ENCODE results near the gene CLIC2.
"Not testable (repeated sequence)": the region's sequence is repeated elsewhere in the genome, so short reads cannot be mapped to it uniquely, and the experiment has no call there.

The CLIC2 gene

GRCh38 chrX:155313766-155314165, 20.6 kb downstream of the CLIC2 start:
- Histone ChIP-seq H3K4me1 (ENCODE audit: insufficient read depth, poor library complexity, severe bottlenecking) (no peaks in the 10 kb centered on the region), H3K36me3 (ENCODE audit: low read depth) (no peaks in the 10 kb centered on the region), H3K27ac (ENCODE audit: poor library complexity, severe bottlenecking) (no peak overlapping the region), H3K9me3 (ENCODE audit: severe bottlenecking) (no peaks in the 10 kb centered on the region), H3K27me3 (ENCODE audit: insufficient read depth, poor library complexity, severe bottlenecking) (no peaks in the 10 kb centered on the region), H3K4me3 (ENCODE audit: severe bottlenecking) (no peak overlapping the region)
- TF ChIP-seq CTCF (IDR thresholded peaks at IDR 0.05; ENCODE audit: poor library complexity, severe bottlenecking): no peak
- ATAC-seq (ENCODE audit: low read depth) (no peak), DNase-seq (ENCODE audit: low spot score) (no peak)

GRCh38 chrX:155293771-155294170, 40.6 kb downstream of the CLIC2 start:
- Histone ChIP-seq H3K27ac (ENCODE audit: poor library complexity, severe bottlenecking) (no peak overlapping the region), H3K9me3 (ENCODE audit: severe bottlenecking) (no peaks in the 10 kb centered on the region), H3K4me1 (ENCODE audit: insufficient read depth, poor library complexity, severe bottlenecking) (no peaks in the 10 kb centered on the region), H3K27me3 (ENCODE audit: insufficient read depth, poor library complexity, severe bottlenecking) (no peaks in the 10 kb centered on the region), H3K4me3 (ENCODE audit: severe bottlenecking) (no peak overlapping the region), H3K36me3 (ENCODE audit: low read depth) (no peaks in the 10 kb centered on the region)
- DNase-seq (ENCODE audit: low spot score) (no peak), ATAC-seq (ENCODE audit: low read depth) (no peak)
- TF ChIP-seq CTCF (IDR thresholded peaks at IDR 0.05; ENCODE audit: poor library complexity, severe bottlenecking): no peak

- no peak for ATAC-seq (ENCODE audit: low read depth)
- Histone ChIP-seq H3K36me3 (ENCODE audit: low read depth) (no peaks in the 10 kb centered on the region), H3K27ac (ENCODE audit: poor library complexity, severe bottlenecking) (no peak overlapping the region), H3K4me3 (ENCODE audit: severe bottlenecking) (no peak overlapping the region), H3K9me3 (ENCODE audit: severe bottlenecking) (no peaks in the 10 kb centered on the region), H3K27me3 (ENCODE audit: insufficient read depth, poor library complexity, severe bottlenecking) (no peaks in the 10 kb centered on the region), H3K4me1 (ENCODE audit: insufficient read depth, poor library complexity, severe bottlenecking) (no peaks in the 10 kb centered on the region)
- no peak for DNase-seq (ENCODE audit: low spot score)
- TF ChIP-seq CTCF (IDR thresholded peaks at IDR 0.05; ENCODE audit: poor library complexity, severe bottlenecking): no peak
Observed at GRCh38 chrX:155279873-155280272, 54.5 kb downstream of the CLIC2 start.

- no peaks in the 10 kb centered on the region for H3K27me3 ChIP-seq (ENCODE audit: insufficient read depth, poor library complexity, severe bottlenecking)
- H3K36me3 ChIP-seq (ENCODE audit: low read depth): no peaks in the 10 kb centered on the region
- H3K27ac ChIP-seq (ENCODE audit: poor library complexity, severe bottlenecking): no peak overlapping the region
- H3K4me1 ChIP-seq (ENCODE audit: insufficient read depth, poor library complexity, severe bottlenecking): no peaks in the 10 kb centered on the region
- H3K9me3 ChIP-seq (ENCODE audit: severe bottlenecking): no peaks in the 10 kb centered on the region
- ATAC-seq (ENCODE audit: low read depth) (no peak), DNase-seq (ENCODE audit: low spot score) (no peak)
- TF ChIP-seq CTCF (IDR thresholded peaks at IDR 0.05; ENCODE audit: poor library complexity, severe bottlenecking): no peak
- H3K4me3 ChIP-seq (ENCODE audit: severe bottlenecking): no peak overlapping the region
Observed at GRCh38 chrX:155270969-155271368, 63.4 kb downstream of the CLIC2 start.

GRCh38 chrX:155267995-155268394, 66.4 kb downstream of the CLIC2 start:
- not testable (repeated sequence) for ATAC-seq (ENCODE audit: low read depth); H3K4me1 ChIP-seq (ENCODE audit: insufficient read depth, poor library complexity, severe bottlenecking); H3K4me3 ChIP-seq (ENCODE audit: severe bottlenecking); DNase-seq (ENCODE audit: low spot score); H3K27me3 ChIP-seq (ENCODE audit: insufficient read depth, poor library complexity, severe bottlenecking); H3K27ac ChIP-seq (ENCODE audit: poor library complexity, severe bottlenecking); H3K36me3 ChIP-seq (ENCODE audit: low read depth); H3K9me3 ChIP-seq (ENCODE audit: severe bottlenecking)
